Gastrocnemius medialis (tissue), 4 donors: ENCODE results near the gene IFNA7.

Experiments used
- CTCF ChIP-seq, 5 experiments: fragments of 450-650 bp in 3 of 5; fragments of 200-600 bp in 2 of 5; sonication (generic) in 2 of 5; IDR thresholded peaks in 4 of 5; conservative IDR thresholded peaks in 1 of 5; 1 replicate in 4 of 5; 2 replicates in 1 of 5; pipeline ENCODE4 v1.5.1; 2016 to 2019; ENCODE audit warnings: antibody characterized with exemption in 5 of 5, mild to moderate bottlenecking in 3 of 5, moderate library complexity in 3 of 5
- POLR2A ChIP-seq, 2 donors: fragments of 450-650 bp; IDR thresholded peaks; one replicate each; pipeline ENCODE4 v1.6.1; 2017; ENCODE audit warnings: antibody characterized with exemption in 2 of 2, mild to moderate bottlenecking in 2 of 2, moderate library complexity in 2 of 2

GRCh38 chr9:21251638-21252037 lies 49.6 kb upstream of the IFNA7 start:
- TF ChIP-seq CTCF (IDR thresholded peaks at IDR 0.05 in 4 of 5, conservative IDR thresholded peaks at IDR 0.05 in 1 of 5): no peak
- no peak for TF ChIP-seq POLR2A (IDR thresholded peaks at IDR 0.05)
